Measurements from ENCODE around the gene GATD1. TPM values are rescaled to one million over a fixed set of nuclear protein-coding genes. Genes with fewer than 3 reads are reported as not detected.

GATD1 gene
- total RNA-seq, 1 donor from 2014 or later = 12.2 TPM

DNA sequence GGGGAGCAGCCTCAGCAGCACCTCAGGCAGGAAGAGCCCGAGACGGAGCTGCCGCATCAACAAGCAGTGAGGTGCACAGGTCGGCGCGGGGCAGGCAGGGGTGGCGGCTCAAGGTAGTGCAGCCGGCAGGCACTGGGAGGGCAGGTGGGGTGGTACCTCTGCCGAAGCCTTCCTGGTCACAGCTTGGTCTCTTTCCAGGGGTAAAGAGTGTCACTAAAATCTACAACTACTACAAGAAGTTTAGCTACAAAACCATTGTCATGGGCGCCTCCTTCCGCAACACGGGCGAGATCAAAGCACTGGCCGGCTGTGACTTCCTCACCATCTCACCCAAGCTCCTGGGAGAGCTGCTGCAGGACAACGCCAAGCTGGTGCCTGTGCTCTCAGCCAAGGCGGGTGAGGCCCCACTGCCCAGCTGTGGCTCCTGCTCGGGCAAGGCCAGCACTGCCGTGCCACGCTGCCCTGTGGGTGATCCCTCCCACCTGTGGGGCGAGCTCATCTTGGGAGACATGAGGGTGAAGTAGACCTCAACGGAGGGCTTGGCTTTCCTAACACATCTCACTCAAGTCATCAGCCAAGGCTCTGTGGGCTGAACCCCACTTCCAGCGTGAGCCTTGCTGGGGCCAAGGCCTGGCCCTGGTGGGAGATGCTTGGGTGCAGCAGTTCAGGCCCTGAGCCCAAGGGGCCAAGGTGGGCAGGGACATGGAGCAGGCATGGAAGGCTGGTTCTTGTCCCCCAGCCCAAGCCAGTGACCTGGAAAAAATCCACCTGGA, 13.6 kb downstream of the GATD1 start:
- TF ChIP-seq, protein P1, sequence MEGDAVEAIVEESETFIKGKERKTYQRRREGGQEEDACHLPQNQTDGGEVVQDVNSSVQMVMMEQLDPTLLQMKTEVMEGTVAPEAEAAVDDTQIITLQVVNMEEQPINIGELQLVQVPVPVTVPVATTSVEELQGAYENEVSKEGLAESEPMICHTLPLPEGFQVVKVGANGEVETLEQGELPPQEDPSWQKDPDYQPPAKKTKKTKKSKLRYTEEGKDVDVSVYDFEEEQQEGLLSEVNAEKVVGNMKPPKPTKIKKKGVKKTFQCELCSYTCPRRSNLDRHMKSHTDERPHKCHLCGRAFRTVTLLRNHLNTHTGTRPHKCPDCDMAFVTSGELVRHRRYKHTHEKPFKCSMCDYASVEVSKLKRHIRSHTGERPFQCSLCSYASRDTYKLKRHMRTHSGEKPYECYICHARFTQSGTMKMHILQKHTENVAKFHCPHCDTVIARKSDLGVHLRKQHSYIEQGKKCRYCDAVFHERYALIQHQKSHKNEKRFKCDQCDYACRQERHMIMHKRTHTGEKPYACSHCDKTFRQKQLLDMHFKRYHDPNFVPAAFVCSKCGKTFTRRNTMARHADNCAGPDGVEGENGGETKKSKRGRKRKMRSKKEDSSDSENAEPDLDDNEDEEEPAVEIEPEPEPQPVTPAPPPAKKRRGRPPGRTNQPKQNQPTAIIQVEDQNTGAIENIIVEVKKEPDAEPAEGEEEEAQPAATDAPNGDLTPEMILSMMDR (IDR thresholded peaks at IDR 0.05) = no peak
- Histone ChIP-seq H3K9me3 (no peaks in the 10 kb centered on the region), H3K36me3 (peaks cover 70 to 85% of the 10 kb centered on the region in 2 donors), H3K4me3 (no peak overlapping the region), H3K27ac (no peak overlapping the region), H3K4me1 (no peaks in the 10 kb centered on the region), H3K27me3 (no peaks in the 10 kb centered on the region)
- DNase-seq (ENCODE audit: low spot score in 2 of 2) = no peak
- intact Hi-C loops (cut with DNase I) = no loop called here

DNA sequence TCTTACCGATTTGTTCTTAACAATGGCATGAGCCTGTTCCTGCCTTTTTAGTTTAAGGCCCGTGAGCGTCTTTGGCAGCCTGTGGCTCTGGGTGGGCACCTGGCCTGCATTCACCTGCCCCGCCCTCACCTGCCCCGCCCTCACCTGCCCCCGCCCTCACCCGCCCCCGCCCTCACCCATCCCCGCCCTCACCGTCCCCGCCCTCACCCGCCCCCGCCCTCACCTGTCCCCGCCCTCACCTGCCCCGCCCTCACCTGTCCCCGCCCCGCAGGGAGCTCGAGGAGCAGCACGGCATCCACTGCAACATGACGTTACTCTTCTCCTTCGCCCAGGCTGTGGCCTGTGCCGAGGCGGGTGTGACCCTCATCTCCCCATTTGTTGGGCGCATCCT, 14.2 kb downstream of the GATD1 start:
- no peaks in the 10 kb centered on the region for H3K4me1 ChIP-seq
- no peak overlapping the region for H3K4me3 ChIP-seq
- no peak for DNase-seq (ENCODE audit: low spot score in 2 of 2)
- no peaks in the 10 kb centered on the region for H3K9me3 ChIP-seq
- TF ChIP-seq, protein P1 (IDR thresholded peaks at IDR 0.05) = no peak
- no peaks in the 10 kb centered on the region for H3K27me3 ChIP-seq
- peaks cover 77 to 87% of the 10 kb centered on the region in 2 donors for H3K36me3 ChIP-seq
- intact Hi-C loops (cut with DNase I) = no loop called here
- H3K27ac ChIP-seq = no peak overlapping the region

DNA sequence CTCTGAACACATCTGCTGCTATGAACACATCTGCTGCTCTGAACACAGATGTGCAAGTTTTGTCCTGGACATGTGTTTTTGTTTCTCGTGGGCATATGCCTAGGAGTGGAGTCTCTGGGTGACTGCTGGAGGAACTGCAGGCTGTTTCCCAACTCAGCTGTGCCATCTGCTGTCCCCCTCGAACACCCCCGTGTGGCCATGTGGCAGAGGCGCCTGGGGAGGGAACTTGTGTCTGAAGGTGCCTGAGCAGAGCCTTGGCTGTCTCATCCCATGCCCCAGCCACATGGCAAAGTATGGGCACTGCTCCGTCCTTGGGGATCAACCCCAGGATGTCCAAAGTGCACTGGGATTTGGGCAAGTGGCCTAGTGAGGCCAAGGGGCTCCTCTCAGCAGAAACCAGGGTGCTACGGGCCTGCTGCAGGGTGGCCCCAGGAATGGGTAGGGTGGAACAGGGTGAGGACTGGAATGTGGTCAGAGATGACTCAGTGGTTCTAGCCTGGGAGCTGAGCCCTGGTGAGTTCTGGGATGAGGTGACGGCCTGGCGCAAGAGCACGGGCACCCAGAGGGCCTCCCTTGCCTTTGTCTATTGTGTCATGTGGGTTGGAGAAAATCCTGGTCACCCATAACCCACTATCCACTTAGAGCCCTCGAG, 14.7 kb downstream of the GATD1 start:
- Histone ChIP-seq H3K36me3 (peaks cover 82 to 85% of the 10 kb centered on the region in 2 donors), H3K4me1 (no peaks in the 10 kb centered on the region), H3K4me3 (no peak overlapping the region), H3K9me3 (no peaks in the 10 kb centered on the region), H3K27ac (no peak overlapping the region), H3K27me3 (no peaks in the 10 kb centered on the region)
- intact Hi-C loops (cut with DNase I) = no loop called here
- TF ChIP-seq, protein P1 (IDR thresholded peaks at IDR 0.05) = no peak
- DNase-seq (ENCODE audit: low spot score in 2 of 2) = no peak

DNA sequence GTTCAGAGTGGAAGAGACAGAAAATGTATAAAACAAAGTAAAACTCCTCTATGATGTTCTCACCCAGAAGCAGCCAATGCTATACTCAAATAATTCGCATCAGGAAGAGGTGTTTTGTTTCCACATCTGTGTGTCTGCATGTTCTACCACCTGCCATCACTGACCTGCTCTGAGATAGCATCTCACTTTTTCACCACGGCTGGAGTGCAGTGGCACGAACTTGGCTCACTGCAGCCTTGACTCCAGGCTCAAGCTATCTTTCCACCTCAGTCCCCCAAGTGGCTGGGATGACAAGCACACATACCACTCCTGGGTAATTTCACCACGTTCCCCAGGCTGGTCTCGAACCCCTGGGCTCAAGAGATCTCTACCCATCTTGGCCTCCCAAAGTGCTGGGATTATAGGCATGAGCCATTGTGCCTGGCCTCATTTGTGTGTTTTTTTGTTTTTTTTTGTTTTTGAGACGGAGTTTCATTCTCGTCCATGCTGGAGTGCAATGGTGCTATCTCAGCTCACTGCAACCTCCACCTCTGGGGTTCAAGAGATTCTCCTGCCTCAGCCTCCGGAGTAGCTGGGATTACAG, 15.7 kb downstream of the GATD1 start:
- no peak for DNase-seq (ENCODE audit: low spot score in 2 of 2)
- intact Hi-C loops (cut with DNase I) = no loop called here
- Histone ChIP-seq H3K27me3 (no peaks in the 10 kb centered on the region), H3K27ac (no peak overlapping the region), H3K9me3 (no peaks in the 10 kb centered on the region), H3K4me1 (no peaks in the 10 kb centered on the region), H3K4me3 (no peak overlapping the region), H3K36me3 (peaks cover 86 to 91% of the 10 kb centered on the region in 2 donors)
- TF ChIP-seq, protein P1 (IDR thresholded peaks at IDR 0.05) = no peak

DNA sequence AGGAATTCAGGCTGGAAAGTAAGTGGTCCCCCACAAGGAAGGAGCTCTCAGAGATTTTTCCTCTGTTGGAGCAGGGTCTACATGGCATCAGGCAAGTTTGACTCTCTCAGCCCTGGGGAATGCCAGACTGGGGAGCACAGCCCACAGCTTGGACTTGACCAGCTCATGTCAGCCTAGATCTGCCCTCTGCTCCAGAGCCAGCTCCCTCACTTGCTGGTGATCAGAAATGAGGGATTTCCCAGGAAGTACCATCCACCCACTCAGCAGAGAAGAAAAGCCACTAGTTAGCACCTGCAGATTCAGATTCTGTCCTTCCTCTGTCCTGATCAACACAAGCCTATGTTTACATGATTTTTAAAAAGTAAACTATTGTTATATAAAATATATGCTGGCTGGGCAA, 17.1 kb downstream of the GATD1 start:
- Histone ChIP-seq H3K4me3 (no peak overlapping the region), H3K36me3 (peaks cover 83 to 87% of the 10 kb centered on the region in 2 donors), H3K4me1 (no peaks in the 10 kb centered on the region), H3K27ac (no peak overlapping the region), H3K27me3 (no peaks in the 10 kb centered on the region), H3K9me3 (no peaks in the 10 kb centered on the region)
- intact Hi-C loops (cut with DNase I) = no loop called here
- TF ChIP-seq, protein P1 (IDR thresholded peaks at IDR 0.05) = no peak
- DNase-seq (ENCODE audit: low spot score in 2 of 2) = no peak
